ENCODE measurements around the gene SLC2A9. TPM values are rescaled to one million over a fixed set of nuclear protein-coding genes. Genes with fewer than 3 reads are reported as not detected.

The SLC2A9 gene
- total and polyA plus RNA-seq, 2 of the 13 experiments (the other 11 are each of a cell fraction or from before 2014, with no cell fraction given): 36.2 to 42.3 TPM

- 97% methylated on average over 11 of the region's 11 CpGs for WGBS (ENCODE audit: low lambda C conversion rate)
- no peaks in the 10 kb centered on the region for H4K20me1 ChIP-seq (ENCODE audit: insufficient read depth, low read length)
- intact Hi-C loops (cut with micrococcal nuclease; ENCODE audit: unreplicated experiment): no loop called here
- H3K27me3 ChIP-seq (ENCODE audit: control insufficient read depth in 1 of 2, insufficient read depth in 2 of 2, low read length in 2 of 2): no peaks in the 10 kb centered on the region
- H3K4me1 ChIP-seq (ENCODE audit: insufficient read depth, low read length): peaks cover 70% of the 10 kb centered on the region
- CTCF ChIA-PET (ENCODE audit: low intra/inter-chr PET ratio, low total read pairs): no interaction called here
- DNase-seq (ENCODE audit: low spot score) (no peak), FAIRE-seq (no peak), ATAC-seq (no peak)
- no peaks in the 10 kb centered on the region for H3K36me3 ChIP-seq (replicated peaks in 1 of 2; ENCODE audit: control insufficient read depth in 1 of 2, insufficient read depth in 2 of 2, low read length in 2 of 2)
- H2AFZ ChIP-seq (ENCODE audit: low read length): no peak overlapping the region
- no peaks in the 10 kb centered on the region for H3K9me3 ChIP-seq (ENCODE audit: low read length)
- H3K79me2 ChIP-seq (ENCODE audit: insufficient read depth, low read length): no peaks in the 10 kb centered on the region
- POLR2A ChIA-PET: no interaction called here
- no peak overlapping the region for H3K4me3 ChIP-seq (replicated peaks in 1 of 3; ENCODE audit: insufficient read depth in 1 of 3, low read depth in 2 of 3, low read length in 3 of 3)
- no peak overlapping the region for H3K27ac ChIP-seq (ENCODE audit: extremely low read length, insufficient read depth, low read length)
- H3K9ac ChIP-seq (ENCODE audit: insufficient read depth, low read depth, low read length): no peak overlapping the region
- H3K4me2 ChIP-seq (ENCODE audit: low read depth, low read length): no peak overlapping the region
- in situ Hi-C loops (cut with HindIII; ENCODE audit: extremely low pct_ligation_motif_present, low pct_unique_long_range_greater_than_20kb): loop anchor here (5.0 kb wide), 1 partner anchor 34 kb away; no protein-coding TSS in a partner anchor
- TF ChIP-seq ZNF629 (CRISPR knock-in tag; conservative IDR thresholded peaks at IDR 0.05) (no peak), EHMT2 (IDR thresholded peaks at IDR 0.05; ENCODE audit: borderline replicate concordance, low read depth, low read length) (no peak), MAFF (IDR thresholded peaks at IDR 0.05; ENCODE audit: low read depth, low read length) (no peak), KMT2A (CRISPR knock-in tag; IDR thresholded peaks at IDR 0.05) (no peak), JARID2 (CRISPR knock-in tag; IDR thresholded peaks at IDR 0.05; ENCODE audit: insufficient replicate concordance) (no peak), PITX1 (CRISPR knock-in tag; IDR thresholded peaks at IDR 0.05) (no peak), HDAC1 (CRISPR knock-in tag; IDR thresholded peaks at IDR 0.05) (no peak), ZNF124 (CRISPR knock-in tag; IDR thresholded peaks at IDR 0.05) (no peak), DNMT1 (CRISPR knock-in tag; IDR thresholded peaks at IDR 0.05) (no peak), IRF2 (CRISPR knock-in tag; IDR thresholded peaks at IDR 0.05) (no peak), SIX1 (CRISPR knock-in tag; IDR thresholded peaks at IDR 0.05; ENCODE audit: borderline replicate concordance) (no peak), MAFK (conservative IDR thresholded peaks at IDR 0.05 in 1 of 2, IDR thresholded peaks at IDR 0.05 in 1 of 2; ENCODE audit: low read length in 2 of 2) (no peak), NFATC3 (CRISPR knock-in tag; IDR thresholded peaks at IDR 0.05) (no peak), ZBTB49 (CRISPR knock-in tag; IDR thresholded peaks at IDR 0.05; ENCODE audit: borderline replicate concordance) (no peak), TBX3 (IDR thresholded peaks at IDR 0.05; ENCODE audit: borderline replicate concordance) (no peak), SOX5 (CRISPR knock-in tag; IDR thresholded peaks at IDR 0.05; ENCODE audit: borderline replicate concordance) (no peak), FOXM1 (CRISPR knock-in tag; IDR thresholded peaks at IDR 0.05) (no peak), E2F1 (CRISPR knock-in tag; IDR thresholded peaks at IDR 0.05) (no peak)
- no TSS peak for BruUV-seq (replicated peaks)
These were observed 30.3 kb upstream of the SLC2A9 start for GRCh38 chr4:10051517-10052135.

All from HepG2 (cell line).